ENCODE results near the gene CSNK1G1. TPM values are rescaled to one million over a fixed set of nuclear protein-coding genes. Genes with fewer than 3 reads are reported as not detected.

The CSNK1G1 gene
- total and polyA plus RNA-seq, 2 of the 4 experiments (the other 2 are of a cell fraction): 7.4 to 29.4 TPM

GRCh38 chr15:64274341-64274950 lies 81.5 kb downstream of the CSNK1G1 start:
- Histone ChIP-seq H4K20me1 (ENCODE audit: insufficient read depth, low read length) (peaks cover 4% of the 10 kb centered on the region), H2BK15ac (ENCODE audit: low read depth, low read length) (no peak overlapping the region), H3K9me3 (ENCODE audit: control insufficient read depth, insufficient read depth, low read length) (no peaks in the 10 kb centered on the region), H3K4me1 (ENCODE audit: control insufficient read depth, insufficient read depth, low read length) (no peaks in the 10 kb centered on the region), H2AFZ (replicated peaks; ENCODE audit: low read length, poor library complexity) (no peak overlapping the region), H2BK5ac (ENCODE audit: low read depth, low read length, poor library complexity, severe bottlenecking) (no peak overlapping the region), H2BK120ac (ENCODE audit: low read depth, low read length) (no peak overlapping the region), H3K4me3 (ENCODE audit: insufficient read depth, low read depth, low read length) (no peak overlapping the region), H4K91ac (ENCODE audit: insufficient read depth, low read depth, low read length) (no peak overlapping the region), H2AK5ac (ENCODE audit: low read depth, low read length) (no peak overlapping the region), H3K56ac (ENCODE audit: extremely low read depth, insufficient read depth, low read length) (no peak overlapping the region), H3K4ac (ENCODE audit: low read depth, low read length) (no peak overlapping the region), H2AK9ac (replicated peaks; ENCODE audit: low read depth, low read length, poor library complexity) (no peak overlapping the region), H3K9me1 (ENCODE audit: insufficient read depth, low read length) (0 out of 2 replicates have a peak, but pooled peaks cover 3% of the 10 kb centered on the region), H4K8ac (ENCODE audit: low read depth in 2 of 2, low read length in 2 of 2) (no peak overlapping the region), H2BK20ac (ENCODE audit: low read depth, low read length) (no peak overlapping the region), H3K14ac (replicated peaks; ENCODE audit: low read depth, low read length) (no peak overlapping the region), H3K36me3 (ENCODE audit: control insufficient read depth, insufficient read depth, low read length) (no peaks in the 10 kb centered on the region), H3K4me2 (ENCODE audit: low read depth, low read length) (no peak overlapping the region), H4K5ac (ENCODE audit: low read depth, low read length) (no peak overlapping the region), H3K18ac (ENCODE audit: low read depth, low read length) (no peak overlapping the region), H3K23ac (ENCODE audit: low read depth, low read length) (no peak overlapping the region), H3K79me1 (ENCODE audit: low read depth in 1 of 2, low read length in 2 of 2) (peaks cover 15 to 27% of the 10 kb centered on the region in 2 experiments), H3K27ac (ENCODE audit: insufficient read depth, low read length) (no peak overlapping the region), H3K9ac (ENCODE audit: low read depth, low read length) (no peak overlapping the region), H3K27me3 (ENCODE audit: control insufficient read depth, insufficient read depth, low read length) (no peaks in the 10 kb centered on the region)
- intact Hi-C loops (cut with micrococcal nuclease): no loop called here
- TF ChIP-seq CHD1 (IDR thresholded peaks at IDR 0.05; ENCODE audit: low read depth, low read length): no peak
- TF ChIP-seq RFX5 (IDR thresholded peaks at IDR 0.05; ENCODE audit: low read depth, low read length): no peak
- no peak for TF ChIP-seq CEBPB (IDR thresholded peaks at IDR 0.05; ENCODE audit: low read depth, low read length)
- TF ChIP-seq NFE2L2 (IDR thresholded peaks at IDR 0.05; ENCODE audit: low read depth, low read length): no peak
- CTCF ChIA-PET: no interaction called here
- DNase-seq (no peak), ATAC-seq (ENCODE audit: low read depth) (no peak)
- POLR2A ChIA-PET (ENCODE audit: unreplicated experiment): interaction anchor here (0.6 kb wide), 1 partner anchor 23 kb away, joined by 3 read pairs; no protein-coding TSS in a partner anchor
- dilution Hi-C loops (cut with HindIII; ENCODE audit: low sequenced_read_pairs, unreplicated experiment): no loop called here
- in situ Hi-C loops (cut with MboI; ENCODE audit: low sequenced_read_pairs): no loop called here
- BruUV-seq (replicated peaks): no TSS peak
- no CpG with 5 or more reads among the region's 2 CpGs for WGBS, 2 experiments (ENCODE audit: extremely low coverage in 2 of 2, insufficient read length in 1 of 2)
